Fibroblast of skin of right quadriceps (primary cell): ENCODE results near the gene GDF9.
A peak's percentile ranks its signal among the peaks of the same experiment; 100 is the strongest.

Experiments used
- DNase-seq: peaks from one replicate; pipeline ENCODE4 v3.0.0-alpha.2; 2013

Gene GDF9

GRCh38 chr5:132834057-132834456 lies 32.2 kb downstream of the GDF9 start:
- DNase-seq, result no peak

- DNase-seq, result no peak
Observed at GRCh38 chr5:132832612-132833011, 33.7 kb downstream of the GDF9 start.

DNA sequence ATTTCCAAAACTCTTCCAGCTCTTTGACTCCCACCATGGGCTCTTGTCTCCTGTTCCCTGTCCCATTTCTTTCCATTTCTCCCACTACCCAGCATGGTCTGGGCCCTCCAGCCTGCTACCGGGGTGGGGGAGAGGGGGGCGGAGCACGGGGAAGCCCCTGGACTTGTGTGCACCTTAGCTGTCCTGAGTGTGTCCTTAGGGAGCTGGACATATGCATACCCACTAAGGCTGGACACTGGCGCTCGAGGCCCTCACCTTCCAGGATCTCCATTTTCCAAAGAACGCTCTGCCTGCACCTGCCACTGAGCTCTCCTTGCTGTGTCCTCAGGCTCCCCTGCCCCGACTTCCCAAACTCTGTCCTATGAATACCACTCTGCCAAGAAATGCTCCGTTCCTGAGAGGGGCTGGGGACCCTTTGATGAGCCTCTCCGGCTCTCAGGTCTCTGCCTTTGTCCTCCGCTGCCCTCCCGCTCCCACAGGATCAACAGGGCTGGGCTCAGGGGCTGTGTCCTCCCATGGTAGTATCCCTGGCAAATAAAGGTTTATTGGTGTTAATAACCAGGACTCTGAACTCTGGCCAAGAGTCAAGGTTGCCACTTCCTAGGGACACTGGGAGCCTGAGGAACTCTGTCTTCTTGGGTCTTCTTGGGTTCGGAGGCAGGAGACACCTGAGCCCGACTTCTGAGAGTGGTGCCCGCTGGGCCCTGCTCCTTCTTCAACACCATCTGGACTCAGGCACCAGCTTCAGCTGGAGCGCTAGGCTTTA lies 35.0 kb downstream of the GDF9 start:
- no peak for DNase-seq

GRCh38 chr5:132830436-132831094 lies 35.7 kb downstream of the GDF9 start, which contains the start of gene SHROOM1:
SHROOM1 (minus strand) TSS chr5:132830647; CDS start chr5:132826140, 4,507 bp downstream.
- DNase-seq, result no peak

DNA sequence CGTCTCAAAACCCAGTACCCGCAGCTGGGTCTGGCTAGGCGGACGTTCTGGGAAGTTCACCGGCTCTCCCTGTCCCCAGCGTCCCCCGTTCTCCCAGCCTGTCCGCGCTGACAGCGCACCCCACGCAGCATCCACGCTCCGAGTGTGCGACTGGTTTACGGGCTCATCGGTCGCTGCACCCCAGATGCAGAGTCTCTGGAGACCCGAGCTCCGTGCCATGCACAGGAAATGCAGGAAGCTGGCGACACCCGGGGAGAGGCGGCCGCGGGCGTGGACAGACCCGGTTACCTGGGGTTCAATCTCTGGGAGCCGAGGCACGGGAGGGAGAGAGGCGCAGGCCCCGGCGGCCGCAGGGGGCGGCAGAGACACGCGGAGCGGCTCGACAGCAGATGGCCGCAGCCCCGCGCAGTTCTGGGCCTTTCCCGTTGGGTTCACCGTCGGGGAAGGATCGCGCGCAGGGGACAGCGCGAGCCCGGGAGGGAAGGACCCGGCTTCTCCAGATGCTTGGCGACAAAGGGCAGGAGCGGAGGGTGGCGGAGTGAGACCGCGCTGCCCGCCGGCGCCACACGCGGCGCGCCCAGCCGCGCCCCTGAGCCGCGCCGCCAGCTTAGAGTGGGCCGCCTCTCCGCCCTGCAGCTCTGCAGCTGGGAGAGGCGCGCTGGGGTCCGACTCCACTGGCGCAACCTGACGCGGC lies 36.4 kb downstream of the GDF9 start:
- DNase-seq, result peak; percentile 50

DNA sequence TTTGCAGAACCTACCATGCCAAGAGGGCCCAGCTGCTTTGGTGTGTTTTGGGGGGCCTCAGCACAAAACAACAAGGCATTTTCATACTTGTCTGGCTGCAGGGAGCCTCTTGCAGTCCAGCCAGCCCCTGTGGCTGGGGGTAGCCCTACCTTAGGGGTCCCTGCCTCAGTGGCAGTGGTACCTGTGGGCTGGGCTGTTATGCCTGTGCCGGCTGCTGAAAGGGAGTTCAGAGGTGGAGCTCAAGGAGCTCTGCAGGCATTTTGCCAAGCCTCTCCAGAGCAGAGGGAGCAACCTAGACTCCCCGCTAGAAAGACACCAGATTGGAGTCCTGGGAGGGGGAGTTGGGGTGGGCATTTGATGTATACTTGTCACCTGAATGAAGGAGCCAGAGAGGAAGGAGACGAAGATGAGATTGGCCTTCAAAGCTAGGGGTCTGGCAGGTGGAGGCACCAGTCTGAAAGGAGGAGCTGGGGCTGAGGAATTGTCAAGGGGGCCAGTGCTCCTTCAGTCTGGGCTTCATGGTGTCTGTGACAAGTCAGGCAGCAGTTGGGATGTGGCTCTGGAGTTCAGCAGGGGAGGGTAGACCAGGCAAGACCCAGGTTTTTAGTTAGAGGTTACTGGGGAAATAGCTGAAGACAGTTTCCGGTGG lies 37.3 kb downstream of the GDF9 start:
- no peak for DNase-seq

DNA sequence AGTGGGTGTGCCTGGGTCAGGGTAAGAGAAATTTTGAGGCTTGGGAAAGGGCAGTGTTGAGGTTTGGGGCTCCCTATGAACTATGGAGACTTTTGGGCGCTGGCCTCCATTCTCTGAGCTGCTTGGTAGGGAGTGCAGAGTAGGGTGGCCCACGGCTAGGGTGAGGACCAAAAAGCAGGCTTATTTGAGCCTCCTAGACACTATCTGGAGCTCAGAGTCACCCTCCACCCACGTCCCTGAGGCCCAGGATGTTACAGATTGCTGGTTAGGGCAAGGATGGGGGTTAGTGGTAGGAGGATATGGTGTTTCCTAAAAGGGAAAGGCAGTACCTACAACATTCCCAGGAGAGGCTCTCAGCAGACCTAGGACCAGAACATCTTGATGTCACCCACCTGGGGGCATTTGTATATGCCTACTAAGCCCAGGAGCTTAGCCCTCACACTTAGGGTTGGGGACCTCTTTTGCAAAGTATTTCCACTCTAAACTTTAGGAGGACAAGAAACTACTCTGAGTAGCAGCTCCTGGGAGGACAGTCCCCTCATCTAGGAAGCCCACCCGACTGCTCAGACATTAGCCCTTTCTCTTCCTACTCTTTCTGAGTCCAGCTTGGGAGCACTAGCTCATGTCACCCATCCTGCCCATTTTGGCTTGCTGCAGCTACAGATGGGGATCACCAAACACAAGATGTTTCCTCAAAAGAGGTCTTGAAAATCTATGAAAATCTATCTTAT lies 38.2 kb downstream of the GDF9 start:
- DNase-seq, result no peak

DNA sequence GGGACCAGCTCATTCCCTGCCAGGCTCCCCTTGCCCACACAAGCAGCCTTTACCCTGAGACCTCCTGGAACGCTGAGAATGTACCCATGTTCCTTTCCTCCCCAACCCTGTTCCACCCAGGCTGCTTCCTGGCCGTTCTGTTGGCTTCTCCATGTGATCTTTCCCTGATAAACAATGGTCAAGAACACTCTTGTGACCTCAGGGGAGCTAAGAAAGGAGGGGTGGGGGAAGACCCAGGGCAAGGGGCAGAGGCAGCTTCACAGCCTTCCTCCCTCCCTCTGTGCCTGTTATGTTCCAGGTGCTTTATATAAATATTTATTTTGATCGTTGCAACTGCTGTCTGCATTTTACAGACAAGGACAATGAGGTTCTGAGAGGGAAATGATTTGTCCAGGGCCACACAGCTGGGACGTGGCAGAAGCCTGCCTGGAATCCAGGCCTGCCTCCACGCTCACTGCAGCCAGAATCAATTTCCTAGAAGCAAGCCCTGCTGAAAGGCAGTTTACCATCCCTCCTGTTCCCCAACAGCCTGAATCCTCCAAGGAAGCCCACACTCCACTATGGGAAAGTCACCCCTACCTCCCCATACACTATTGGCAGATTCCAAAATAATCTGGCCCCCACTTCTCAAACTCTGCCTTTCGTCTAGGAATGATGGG lies 39.7 kb downstream of the GDF9 start:
- no peak for DNase-seq

DNA sequence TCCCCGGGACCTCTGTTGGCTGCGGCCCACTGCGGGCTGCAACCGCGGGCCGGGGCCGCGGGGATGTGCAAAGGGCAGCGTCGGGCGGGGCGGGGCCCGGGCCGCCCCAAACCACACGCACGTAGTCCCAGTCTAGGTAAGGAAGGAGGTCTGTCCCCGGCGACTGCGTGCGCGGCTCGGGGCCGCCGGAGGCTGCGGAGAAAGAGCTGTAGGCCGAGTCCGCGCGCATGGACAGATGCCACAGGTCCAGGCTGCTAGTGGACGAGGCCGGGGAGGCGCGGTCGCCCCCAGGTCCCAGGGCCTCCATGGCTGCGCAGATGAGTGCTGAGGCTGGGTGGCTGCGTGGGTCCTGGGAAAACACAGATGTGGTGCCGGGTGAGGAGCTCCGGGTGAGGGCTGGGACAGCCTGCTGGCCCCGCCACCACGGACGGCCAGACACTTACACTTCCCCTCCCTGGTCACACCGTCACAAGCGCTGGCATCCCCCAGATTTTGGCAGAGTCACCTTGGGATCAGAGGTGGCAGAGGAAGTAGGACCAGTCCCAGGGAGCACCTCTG lies 40.4 kb downstream of the GDF9 start:
- no peak for DNase-seq

DNA sequence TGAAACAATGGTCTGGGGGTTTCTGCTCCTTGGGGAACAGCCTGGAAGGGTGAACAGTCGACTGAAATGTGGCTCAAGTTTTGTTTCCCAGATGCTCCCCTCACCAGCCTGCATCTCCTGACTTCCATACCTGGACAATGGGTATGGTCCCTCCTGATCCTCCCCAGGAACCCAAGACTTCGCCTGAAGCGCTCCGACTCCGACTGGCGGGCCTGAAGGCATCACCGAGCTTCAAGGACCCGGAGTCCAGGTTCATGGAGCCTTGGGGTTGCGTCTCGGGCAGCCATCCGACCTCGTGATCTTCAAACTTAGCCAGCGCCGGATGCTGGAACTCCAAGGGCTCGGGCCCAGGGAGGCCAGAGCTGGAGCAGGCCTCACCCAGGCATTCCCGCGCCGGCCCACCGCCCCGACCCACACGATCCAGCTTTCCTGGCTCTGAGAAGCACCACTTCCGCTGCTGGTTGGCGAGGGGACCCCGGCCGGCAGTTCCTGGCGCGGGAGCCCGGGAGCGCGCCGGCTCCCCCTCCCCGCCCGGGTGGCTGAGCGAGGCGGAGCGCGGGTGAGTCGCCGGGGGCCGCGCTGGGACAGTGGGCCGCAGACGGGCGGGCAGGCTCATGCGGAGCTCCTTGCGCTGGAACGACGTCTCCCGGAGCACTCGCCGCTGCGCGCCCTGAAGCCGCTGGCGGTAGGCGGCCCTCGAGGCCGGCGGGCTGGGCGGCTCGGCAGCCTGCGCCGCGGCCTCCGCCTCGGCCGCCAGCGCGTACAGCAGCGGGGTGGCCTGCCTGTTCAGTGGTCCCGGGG lies 41.0 kb downstream of the GDF9 start:
- no peak for DNase-seq

GRCh38 chr5:132824426-132824825 lies 41.8 kb downstream of the GDF9 start:
- DNase-seq, result no peak

DNA sequence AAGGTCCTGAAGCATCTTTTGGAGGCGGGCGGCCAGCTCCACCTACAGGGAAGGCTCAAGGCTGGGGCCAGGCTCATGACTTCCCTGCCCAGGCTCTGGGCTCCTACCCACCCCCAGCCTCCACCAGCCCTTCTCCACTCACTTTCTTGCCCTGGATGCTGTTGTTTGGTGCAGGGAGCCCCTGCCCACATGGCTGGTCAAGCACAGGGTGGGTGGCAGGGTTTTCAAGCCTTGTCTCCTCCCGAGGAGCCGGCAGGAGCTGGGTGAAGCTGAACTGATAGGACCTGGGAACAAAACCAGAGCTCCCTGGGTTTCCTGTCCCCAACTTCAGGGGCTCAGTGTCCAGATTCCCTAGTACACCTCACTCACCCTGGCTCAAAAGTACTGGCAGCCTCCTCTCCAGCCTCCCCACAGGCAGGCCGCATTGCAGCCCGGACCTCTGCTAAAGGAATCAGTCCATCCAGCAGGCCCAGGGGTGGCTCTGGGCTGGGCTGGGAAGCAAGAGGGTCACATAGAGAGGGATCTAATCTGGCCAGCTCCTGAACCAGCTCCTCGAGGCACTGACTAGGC lies 42.7 kb downstream of the GDF9 start:
- no peak for DNase-seq

DNA sequence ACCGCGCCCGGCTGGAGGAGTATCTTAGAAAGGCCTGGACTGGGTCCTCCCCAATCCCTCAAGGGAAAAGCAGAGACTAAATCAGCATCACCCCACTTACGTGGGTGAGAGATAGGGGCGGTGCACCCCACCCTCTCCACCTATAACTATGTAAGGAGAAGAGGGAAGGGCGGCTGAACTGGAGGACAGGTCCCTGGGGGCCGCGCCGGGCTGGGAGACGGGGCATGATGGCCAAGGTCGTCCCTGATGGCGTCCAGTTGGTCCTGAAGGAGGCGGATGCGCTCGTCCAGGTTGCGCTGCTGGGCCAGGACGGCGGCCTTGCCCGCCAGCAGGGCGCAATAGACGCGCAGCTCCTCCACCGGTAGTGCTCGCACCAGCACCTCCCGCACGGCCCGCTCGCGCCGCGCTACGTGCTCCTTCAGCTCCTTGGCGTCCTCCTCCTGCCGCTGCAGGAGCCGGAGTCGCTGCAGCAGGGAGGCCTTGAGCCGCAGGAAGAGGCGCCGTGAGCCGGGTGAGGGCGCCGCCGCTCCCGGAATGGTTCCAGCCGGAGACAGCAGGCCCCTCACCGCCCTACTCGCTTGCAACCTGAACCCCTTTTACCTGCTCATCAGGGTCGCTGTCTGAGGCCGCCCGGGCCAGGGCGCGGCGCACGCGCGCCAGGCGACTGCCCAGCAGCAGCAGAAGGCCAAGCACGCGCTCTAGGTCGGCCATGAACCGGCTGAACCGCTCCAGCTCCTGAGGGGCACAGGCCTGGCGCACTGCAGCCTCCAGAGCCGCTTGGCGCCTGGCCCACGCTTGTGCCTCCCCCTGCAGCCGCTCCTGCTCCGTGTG lies 43.4 kb downstream of the GDF9 start:
- no peak for DNase-seq

- no peak for DNase-seq
Observed at GRCh38 chr5:132821791-132822190, 44.5 kb downstream of the GDF9 start.

DNA sequence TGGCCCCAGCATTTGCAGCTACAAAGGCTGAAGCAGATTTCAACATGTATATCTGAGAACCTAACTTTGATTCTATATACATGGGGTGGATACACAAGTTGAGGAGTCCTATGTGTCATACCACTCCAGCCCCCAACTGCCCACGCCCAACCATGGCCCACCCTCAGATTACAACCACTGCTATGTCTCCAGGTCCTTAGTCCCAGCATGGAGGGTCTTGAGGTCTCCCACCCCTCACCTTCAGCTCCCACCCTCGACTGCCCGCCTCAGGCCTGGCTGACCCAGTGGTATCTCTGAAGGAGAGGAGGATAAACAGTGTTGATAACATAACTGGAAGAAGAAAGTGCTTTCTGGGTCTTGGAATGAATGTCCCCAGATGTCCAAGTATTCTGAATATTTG lies 44.9 kb downstream of the GDF9 start:
- DNase-seq, result no peak

- DNase-seq, result peak; percentile 83
Observed at GRCh38 chr5:132820162-132820754, 46.0 kb downstream of the GDF9 start.

DNA sequence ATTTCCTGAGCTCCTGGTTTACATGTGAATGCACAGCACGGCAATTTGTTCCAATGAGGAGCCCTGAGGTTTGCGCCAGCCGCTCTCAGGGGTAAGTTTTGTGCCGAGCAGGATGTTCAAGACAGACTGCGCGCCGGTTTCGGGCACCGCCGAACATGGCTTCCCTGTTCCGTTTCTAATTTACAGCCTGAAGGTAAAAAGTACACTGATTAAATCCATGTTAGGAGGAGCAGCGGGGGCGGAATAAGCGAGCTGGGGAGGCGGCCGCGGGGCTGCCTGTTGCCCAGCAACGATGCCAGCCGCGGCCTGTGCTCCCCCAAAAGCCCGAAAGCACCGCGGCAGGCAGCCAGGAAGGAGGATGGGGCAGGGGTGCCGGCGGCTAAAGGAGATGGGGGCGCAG lies 46.8 kb downstream of the GDF9 start:
- no peak for DNase-seq

DNA sequence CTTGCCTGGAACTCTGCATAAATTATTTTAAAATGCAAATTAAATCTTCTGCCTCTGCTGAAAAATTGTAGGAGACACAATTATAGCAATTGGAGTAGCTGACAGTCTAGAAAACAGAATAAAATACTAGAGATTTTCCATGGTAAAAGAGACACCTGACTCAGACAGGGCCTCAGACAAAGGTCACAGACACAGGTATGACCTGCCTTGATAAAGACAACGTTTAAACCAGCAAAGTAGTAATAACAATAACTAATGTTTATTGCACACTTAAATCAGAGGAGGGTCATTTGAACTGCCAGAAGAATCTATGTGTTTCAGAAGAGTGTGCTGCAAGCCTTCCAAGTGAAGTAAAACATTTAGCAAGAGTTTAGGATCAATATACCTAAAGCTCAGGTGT lies 49.3 kb downstream of the GDF9 start:
- DNase-seq, result no peak

GRCh38 chr5:132816554-132816953 lies 49.7 kb downstream of the GDF9 start:
- DNase-seq, result no peak
